ENCODE measurements around the gene VWF.

Gene VWF

DNA sequence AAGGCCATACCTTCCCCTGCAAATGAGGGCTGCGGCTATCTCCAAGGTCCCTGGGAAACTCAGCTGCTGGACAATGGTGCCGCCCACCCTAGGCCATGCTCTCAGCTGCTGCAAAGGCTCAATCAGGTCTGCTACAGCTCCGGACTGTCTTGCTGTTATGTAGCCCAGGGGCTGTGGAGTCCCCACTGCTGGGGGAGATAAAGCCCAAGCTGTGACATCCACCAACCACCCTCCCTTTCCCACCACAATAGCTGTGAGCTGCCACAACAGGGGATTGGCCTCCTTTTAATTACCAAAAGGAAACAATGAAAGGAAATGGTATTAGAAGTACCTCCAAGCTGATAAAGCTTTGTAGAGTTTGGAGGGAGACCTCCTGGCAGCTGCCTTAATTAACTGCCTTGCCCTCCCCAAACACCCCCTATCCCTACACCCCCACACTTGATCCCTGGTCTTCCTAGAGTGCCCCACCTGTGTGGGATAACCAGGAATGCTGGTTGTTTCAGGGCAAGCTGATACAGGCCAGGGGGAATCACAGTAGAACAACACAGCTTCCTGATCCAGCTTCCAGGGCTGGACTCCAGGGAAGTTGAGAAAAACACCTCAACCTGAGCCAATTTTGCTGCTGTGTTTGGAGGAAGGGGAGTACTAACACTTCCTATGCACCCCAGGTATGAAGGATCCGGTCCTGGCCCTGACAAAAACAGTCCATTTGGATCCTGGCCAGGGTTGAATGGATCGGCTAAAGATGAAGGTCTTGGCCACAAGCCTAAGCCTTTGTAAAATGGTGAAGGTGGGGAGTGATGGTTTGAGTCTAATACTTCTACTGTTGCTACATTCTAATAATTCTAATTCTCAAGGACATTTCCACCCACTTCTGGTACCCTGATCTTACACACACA is at the start of gene VWF:
VWF (minus strand) TSS at position 260 of the 899 bp plus-strand sequence. CDS start 1,474 bp downstream, outside the sequence.
- TF ChIP-seq, protein P1, sequence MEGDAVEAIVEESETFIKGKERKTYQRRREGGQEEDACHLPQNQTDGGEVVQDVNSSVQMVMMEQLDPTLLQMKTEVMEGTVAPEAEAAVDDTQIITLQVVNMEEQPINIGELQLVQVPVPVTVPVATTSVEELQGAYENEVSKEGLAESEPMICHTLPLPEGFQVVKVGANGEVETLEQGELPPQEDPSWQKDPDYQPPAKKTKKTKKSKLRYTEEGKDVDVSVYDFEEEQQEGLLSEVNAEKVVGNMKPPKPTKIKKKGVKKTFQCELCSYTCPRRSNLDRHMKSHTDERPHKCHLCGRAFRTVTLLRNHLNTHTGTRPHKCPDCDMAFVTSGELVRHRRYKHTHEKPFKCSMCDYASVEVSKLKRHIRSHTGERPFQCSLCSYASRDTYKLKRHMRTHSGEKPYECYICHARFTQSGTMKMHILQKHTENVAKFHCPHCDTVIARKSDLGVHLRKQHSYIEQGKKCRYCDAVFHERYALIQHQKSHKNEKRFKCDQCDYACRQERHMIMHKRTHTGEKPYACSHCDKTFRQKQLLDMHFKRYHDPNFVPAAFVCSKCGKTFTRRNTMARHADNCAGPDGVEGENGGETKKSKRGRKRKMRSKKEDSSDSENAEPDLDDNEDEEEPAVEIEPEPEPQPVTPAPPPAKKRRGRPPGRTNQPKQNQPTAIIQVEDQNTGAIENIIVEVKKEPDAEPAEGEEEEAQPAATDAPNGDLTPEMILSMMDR (IDR thresholded peaks at IDR 0.05; ENCODE audit: control insufficient read depth, extremely low read depth, insufficient read depth): no peak
- H3K4me3 ChIP-seq (ENCODE audit: low read depth, low read length): no peak within 1 kb of the TSS
- no peak for DNase-seq (ENCODE audit: low read depth)

DNA sequence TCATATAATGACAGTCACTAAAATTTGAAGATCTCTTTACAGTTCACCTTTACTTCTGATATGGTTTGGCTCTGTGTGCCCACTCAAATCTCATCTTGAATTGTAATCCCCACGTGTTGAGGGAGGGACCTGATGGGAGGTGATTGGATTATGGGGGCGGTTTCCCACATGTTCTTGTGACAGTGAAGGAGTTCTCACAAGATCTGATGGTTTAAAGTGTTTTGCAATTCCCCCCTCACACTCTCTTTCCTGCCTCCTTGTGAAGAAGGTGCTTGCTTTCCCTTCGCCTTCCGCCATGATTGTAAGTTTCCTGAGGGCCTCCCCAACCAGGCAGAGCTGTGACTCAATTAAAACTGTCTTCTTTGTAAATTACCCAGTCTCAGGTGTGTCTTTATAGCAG is 48.4 kb upstream of the VWF start:
- TF ChIP-seq, protein P1 (IDR thresholded peaks at IDR 0.05; ENCODE audit: control insufficient read depth, extremely low read depth, insufficient read depth): no peak
- no peak overlapping the region for H3K4me3 ChIP-seq (ENCODE audit: low read depth, low read length)
- no peak for DNase-seq (ENCODE audit: low read depth)

DNA sequence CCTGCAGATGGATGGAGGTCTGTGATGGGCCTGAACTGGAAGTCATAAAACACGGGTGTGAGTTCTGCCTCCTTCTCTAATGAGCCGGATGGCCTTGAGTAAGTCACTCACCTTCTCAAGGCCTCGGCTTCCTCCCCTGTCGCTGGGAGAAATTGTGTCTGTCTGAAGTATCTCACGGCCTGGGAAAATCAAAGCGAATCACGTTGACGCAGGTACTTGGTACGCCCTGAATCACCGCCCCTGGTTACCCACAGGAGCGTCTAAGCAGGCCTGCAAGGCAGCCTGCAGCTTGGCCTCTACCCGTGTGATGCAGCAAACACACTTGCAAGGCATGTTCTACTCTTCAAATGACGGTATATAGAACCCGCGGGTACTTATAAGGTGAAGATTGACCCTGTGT is 47.6 kb upstream of the VWF start:
- H3K4me3 ChIP-seq (ENCODE audit: low read depth, low read length): no peak overlapping the region
- TF ChIP-seq, protein P1 (IDR thresholded peaks at IDR 0.05; ENCODE audit: control insufficient read depth, extremely low read depth, insufficient read depth): no peak

DNA sequence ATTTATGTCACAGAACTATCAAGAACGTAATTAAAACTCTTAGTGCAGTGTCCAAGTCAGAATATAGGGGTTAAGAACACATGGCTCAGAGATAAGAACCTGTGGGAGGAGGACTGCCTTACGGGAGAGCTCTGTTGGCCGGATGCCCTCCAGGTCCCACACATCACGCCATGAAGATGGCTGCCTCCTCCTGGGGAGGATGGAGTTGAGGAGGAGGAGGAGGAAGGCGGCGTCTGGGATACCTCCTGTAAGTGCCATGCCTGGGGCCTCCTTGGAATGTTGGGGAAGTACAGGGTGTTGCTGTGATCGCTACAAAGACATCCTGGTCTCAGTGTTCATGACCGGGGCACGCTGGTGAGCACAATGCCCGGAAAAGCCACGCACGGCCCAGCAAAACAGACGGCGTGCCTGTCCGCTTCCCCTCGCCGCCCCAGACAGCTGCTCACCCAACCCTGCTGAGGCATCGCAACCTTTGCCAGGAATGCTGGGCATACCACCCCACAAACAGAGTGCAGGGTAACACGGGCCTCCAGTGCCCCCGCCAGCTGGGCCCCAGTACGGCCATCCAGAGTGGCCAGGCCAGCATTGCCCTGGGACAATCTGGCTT is 47.0 kb upstream of the VWF start:
- no peak for DNase-seq (ENCODE audit: low read depth)
- TF ChIP-seq, protein P1 (IDR thresholded peaks at IDR 0.05; ENCODE audit: control insufficient read depth, extremely low read depth, insufficient read depth): no peak
- no peak overlapping the region for H3K4me3 ChIP-seq (ENCODE audit: low read depth, low read length)

More for the DNA sequence above, 47.6 kb upstream of the VWF start:
- no peak for DNase-seq (ENCODE audit: low read depth)

DNA sequence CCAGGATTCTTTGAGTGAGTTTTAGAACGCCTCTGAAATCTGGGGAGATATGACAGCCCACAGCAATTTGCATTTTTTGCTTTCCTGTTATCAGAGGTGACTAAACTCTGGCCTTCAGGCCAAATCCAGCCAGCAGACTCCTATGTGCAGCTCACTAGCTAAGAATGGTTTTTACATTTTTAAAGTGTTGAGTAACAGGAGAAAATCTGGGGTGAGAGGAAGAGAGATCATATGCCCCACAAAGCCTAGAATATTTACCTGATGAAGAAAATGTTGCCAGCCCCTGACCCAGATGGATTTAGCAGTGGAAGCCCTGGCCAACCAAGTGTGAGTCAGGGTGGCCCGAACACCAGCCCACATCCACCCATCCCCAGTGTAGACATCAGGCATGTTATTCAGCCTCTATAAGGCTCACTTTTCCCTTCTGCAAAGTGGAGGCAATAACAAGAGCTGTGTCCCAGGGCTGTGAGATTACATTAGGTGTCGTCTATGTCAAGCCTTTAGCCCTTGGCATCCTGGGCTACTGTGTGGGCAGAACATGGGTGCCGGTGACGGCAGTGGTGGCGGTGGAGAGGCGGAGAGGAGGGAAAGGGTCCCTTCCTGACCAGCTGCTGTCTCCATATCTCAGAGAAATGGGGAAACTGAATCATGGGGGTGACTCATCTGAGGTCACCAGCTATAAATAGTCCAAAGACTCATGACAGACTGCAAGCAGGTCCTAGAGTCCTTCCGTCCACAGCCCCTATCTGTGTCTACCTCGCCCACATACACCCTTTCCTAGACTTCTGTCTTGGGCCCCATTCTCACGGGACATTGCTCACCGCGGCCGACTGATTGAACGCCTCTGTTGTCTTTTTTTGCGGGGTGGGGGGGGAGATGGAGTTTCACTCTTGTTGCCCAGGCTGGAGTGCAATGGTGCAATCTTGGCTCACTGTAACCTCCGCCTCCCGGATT is 43.1 kb upstream of the VWF start:
- TF ChIP-seq, protein P1 (IDR thresholded peaks at IDR 0.05; ENCODE audit: control insufficient read depth, extremely low read depth, insufficient read depth): no peak
- DNase-seq (ENCODE audit: low read depth): no peak
- H3K4me3 ChIP-seq (ENCODE audit: low read depth, low read length): no peak overlapping the region

DNA sequence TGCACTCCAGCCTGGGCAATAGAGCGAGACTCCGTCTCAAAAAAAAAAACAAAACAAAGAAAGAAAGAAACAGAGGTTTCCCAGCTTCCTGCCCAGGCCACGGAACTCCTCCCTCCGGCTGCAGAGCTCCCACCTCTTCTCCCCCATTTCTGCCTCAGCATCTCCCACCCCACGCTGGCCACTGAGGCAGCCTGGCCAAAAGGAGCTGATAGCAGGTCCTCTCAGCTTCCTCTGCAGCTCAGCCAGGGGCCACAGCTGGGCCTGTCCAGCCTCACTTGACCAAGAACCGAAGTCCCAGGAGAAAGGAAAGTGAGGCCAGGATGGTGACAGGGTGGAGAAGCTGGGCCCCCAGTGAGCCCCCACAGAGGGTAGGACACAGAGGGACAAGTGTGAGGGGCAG is 42.3 kb upstream of the VWF start:
- TF ChIP-seq, protein P1 (IDR thresholded peaks at IDR 0.05; ENCODE audit: control insufficient read depth, extremely low read depth, insufficient read depth): no peak
- DNase-seq (ENCODE audit: low read depth): no peak
- no peak overlapping the region for H3K4me3 ChIP-seq (ENCODE audit: low read depth, low read length)

Data from LNCaP clone FGC (cell line).